ENCODE measurements around the gene B4GALNT3. TPM values are rescaled to one million over a fixed set of nuclear protein-coding genes. Genes with fewer than 3 reads are reported as not detected.
A peak's percentile ranks its signal among the peaks of the same experiment; 100 is the strongest.

The B4GALNT3 gene
- total and polyA plus RNA-seq, 2 of the 13 experiments (the other 11 are each of a cell fraction or from before 2014, with no cell fraction given), result 3.2 to 4.4 TPM

- TF ChIP-seq SNAPC4 (CRISPR knock-in tag; IDR thresholded peaks at IDR 0.05) (peak; percentile 58; the same call in 1 of the 2 replicates), HOMEZ (CRISPR knock-in tag; IDR thresholded peaks at IDR 0.05; ENCODE audit: low read depth) (no peak), ZNF839 (CRISPR knock-in tag; IDR thresholded peaks at IDR 0.05; ENCODE audit: borderline replicate concordance) (no peak), ZNF510 (CRISPR knock-in tag; IDR thresholded peaks at IDR 0.05; ENCODE audit: low read depth) (no peak; the same call in 1 of the 2 replicates), ZC3H13 (CRISPR knock-in tag; IDR thresholded peaks at IDR 0.05) (peak; percentile 83), E2F2 (CRISPR knock-in tag; IDR thresholded peaks at IDR 0.05; ENCODE audit: borderline replicate concordance) (no peak), THAP11 (CRISPR knock-in tag; IDR thresholded peaks at IDR 0.05) (peak; percentile 80), ZNF761 (CRISPR knock-in tag; conservative IDR thresholded peaks at IDR 0.05) (peak; percentile 84; the same call in 1 of the 2 replicates), ZSCAN31 (CRISPR knock-in tag; IDR thresholded peaks at IDR 0.05; ENCODE audit: low read depth) (0 out of 2 replicates have a peak, but pooled peaks have one; percentile 73), NFKBIZ (CRISPR knock-in tag; IDR thresholded peaks at IDR 0.05) (peak; percentile 81; the same call in 1 of the 2 replicates), ZNF230 (CRISPR knock-in tag; IDR thresholded peaks at IDR 0.05) (peak; percentile 84; the same call in 1 of the 2 replicates), MAF1 (CRISPR knock-in tag; IDR thresholded peaks at IDR 0.05; ENCODE audit: borderline replicate concordance) (no peak; the same call in 1 of the 2 replicates), TRIM24 (CRISPR knock-in tag; IDR thresholded peaks at IDR 0.05) (no peak), PAXIP1 (CRISPR knock-in tag; conservative IDR thresholded peaks at IDR 0.05) (peak; percentile 84), SOX13 (IDR thresholded peaks at IDR 0.05) (peak; percentile 95), SOX13 (CRISPR knock-in tag; conservative IDR thresholded peaks at IDR 0.05 in 1 of 2, IDR thresholded peaks at IDR 0.05 in 1 of 2) (peak in 1 of 2 experiments; percentile 91; a peak in 2 of 4 replicates), ZNF17 (CRISPR knock-in tag; IDR thresholded peaks at IDR 0.05) (no peak)
Measured at GRCh38 chr12:575948-576614, 116.3 kb downstream of the B4GALNT3 start (continued).
